C4-2B (cell line): ENCODE results near the gene RNF144B.

Experiments used
- CTCF ChIP-seq: fragments of 450-650 bp; conservative IDR thresholded peaks from 2 replicates; pipeline ENCODE4 v1.5.1; 2017; ENCODE audit warnings: mild to moderate bottlenecking
- ZFX ChIP-seq: fragments of 450-650 bp; IDR thresholded peaks from 2 replicates; pipeline ENCODE4 v1.6.1; 2017

- no peak for TF ChIP-seq CTCF
- TF ChIP-seq ZFX: no peak
These were observed 36.3 kb downstream of the RNF144B start for GRCh38 chr6:18423426-18423825.
